H1 (cell line): ENCODE results near the gene IRX4. TPM values are rescaled to one million over a fixed set of nuclear protein-coding genes. Genes with fewer than 3 reads are reported as not detected.

Experiments
- BCL11A ChIP-seq, 2 experiments: IDR thresholded peaks; one replicate each; pipeline ENCODE4 v1.6.1; 2011; ENCODE audit warnings: low read depth in 2 of 2, low read length in 2 of 2, mild to moderate bottlenecking in 2 of 2
- CTBP2 ChIP-seq: IDR thresholded peaks from 2 replicates; pipeline ENCODE4 v1.7.0; 2011; ENCODE audit warnings: borderline replicate concordance, mild to moderate bottlenecking, moderate library complexity, mixed read lengths, low read length; ENCODE audit not compliant: insufficient read depth, insufficient read length
- HDAC6 ChIP-seq: IDR thresholded peaks from one replicate; pipeline ENCODE4 v1.7.1; 2012; ENCODE audit warnings: low read depth, mild to moderate bottlenecking, inconsistent platforms, low read length, moderate library complexity
- RFX5 ChIP-seq: IDR thresholded peaks from 2 replicates; pipeline ENCODE4 v1.6.1; 2011; ENCODE audit warnings: low read depth, low read length, improper control_type of control experiment, borderline replicate concordance
- polyA plus RNA-seq, 7 experiments: library from polyadenylated mRNA; depleted of rRNA in 3 of 7; stranded (reverse) in 5 of 7; unstranded in 2 of 7; fragments of >200 nt in 5 of 7; fragments of 200-250 nt in 2 of 7; gene quantifications; 1 replicate in 5 of 7; 2 replicates in 1 of 7; 4 replicates in 1 of 7; pipeline versions ENCODE4 v1.2.1 to v1.2.3, GENCODE V29; 2011 to 2013; ENCODE audit warnings: missing spikeins in 2 of 7, mixed read lengths in 2 of 7
- total RNA-seq: library from RNA; stranded (reverse); fragmentation: NEBNext Ultra II Directional; extraction: Animal tissue kit (Norgen Biotek cat#: 25700); gene quantifications from 2 replicates; pipeline ENCODE4 v1.2.1, GENCODE V29; 2021

The IRX4 gene
- total and polyA plus RNA-seq, 2 of the 8 experiments (the other 6 are each of a cell fraction or from before 2014, with no cell fraction given), result 0.45 to 1.2 TPM

GRCh38 chr5:1888541-1889251 lies 6.0 kb upstream of the IRX4 start (continued):
- TF ChIP-seq RFX5 (no peak), CTBP2 (no peak), BCL11A (IDR thresholded peaks at IDR 0.05; ENCODE audit: low read depth in 2 of 2, low read length in 2 of 2) (no peak), HDAC6 (no peak)
